GM23338 (cell line): Measurements from ENCODE around the gene ZBTB22. TPM values are rescaled to one million over a fixed set of nuclear protein-coding genes. Genes with fewer than 3 reads are reported as not detected.

Experiments used
- ATAC-seq: fragments of 200-7000 bp; cut with Tn5 transposase; 3 replicates; pipeline ENCODE4 v1.9.1; 2020
- DNase-seq: peaks from one replicate; pipeline ENCODE4 v3.0.0-alpha.2; 2015; ENCODE audit warnings: low spot score
- H2AFZ ChIP-seq: fragments of 200-600 bp; sonication (generic); 2 replicates; pipeline ENCODE4 v1.8.0; 2016; ENCODE audit warnings: antibody characterized with exemption, mild to moderate bottlenecking, moderate library complexity
- H3F3A ChIP-seq: fragments of 200-600 bp; sonication (generic); replicated peaks from 2 replicates; pipeline ENCODE4 v1.8.0; 2017; ENCODE audit warnings: antibody characterized with exemption, mixed run types, low read depth
- H3K27ac ChIP-seq: fragments of 200-600 bp; sonication (generic); 2 replicates; pipeline ENCODE4 v1.6.1; 2016; ENCODE audit warnings: low read depth
- H3K27me3 ChIP-seq: fragments of 200-600 bp; sonication (generic); 2 replicates; pipeline ENCODE4 v1.8.0; 2016; ENCODE audit warnings: mild to moderate bottlenecking, mixed run types, moderate library complexity; ENCODE audit not compliant: insufficient read depth
- H3K36me3 ChIP-seq: fragments of 200-600 bp; sonication (generic); 2 replicates; pipeline ENCODE4 v1.8.0; 2016; ENCODE audit warnings: mild to moderate bottlenecking; ENCODE audit not compliant: insufficient read depth
- H3K4me1 ChIP-seq: fragments of 200-600 bp; sonication (generic); 2 replicates; pipeline ENCODE4 v1.8.0; 2016; ENCODE audit warnings: mild to moderate bottlenecking, moderate library complexity; ENCODE audit not compliant: insufficient read depth
- H3K4me2 ChIP-seq: fragments of 200-600 bp; sonication (generic); 2 replicates; pipeline ENCODE4 v1.7.1; 2017; ENCODE audit warnings: mixed run types
- H3K4me3 ChIP-seq: fragments of 200-600 bp; sonication (generic); 2 replicates; pipeline ENCODE4 v1.6.1; 2016; ENCODE audit warnings: mixed run types
- H3K79me2 ChIP-seq: fragments of 200-600 bp; sonication (generic); replicated peaks from 2 replicates; pipeline ENCODE4 v1.8.0; 2017; ENCODE audit warnings: mild to moderate bottlenecking; ENCODE audit not compliant: insufficient read depth
- H3K9me2 ChIP-seq: fragments of 200-600 bp; sonication (generic); 2 replicates; pipeline ENCODE4 v1.8.0; 2017; ENCODE audit not compliant: insufficient read depth
- H4K20me1 ChIP-seq: fragments of 200-600 bp; sonication (generic); replicated peaks from 2 replicates; pipeline ENCODE4 v1.8.0; 2017; ENCODE audit warnings: mild to moderate bottlenecking; ENCODE audit not compliant: insufficient read depth
- H3K27ac Mint-ChIP-seq: 2 replicates; pipeline ENCODE4 v1.8.0; 2020; ENCODE audit warnings: inconsistent platforms, mild to moderate bottlenecking, moderate library complexity, mixed read lengths
- H3K27me3 Mint-ChIP-seq: 3 replicates; pipeline ENCODE4 v1.8.0; 2022; ENCODE audit warnings: low read depth, mild to moderate bottlenecking, moderate library complexity, mixed read lengths, inconsistent platforms; ENCODE audit not compliant: insufficient read depth, poor library complexity
- H3K36me3 Mint-ChIP-seq: 3 replicates; pipeline ENCODE4 v1.8.0; 2021; ENCODE audit warnings: low read depth, mild to moderate bottlenecking, inconsistent platforms, moderate library complexity, mixed read lengths
- H3K4me1 Mint-ChIP-seq: 3 replicates; pipeline ENCODE4 v1.8.0; 2020; ENCODE audit warnings: mild to moderate bottlenecking, inconsistent platforms, mixed read lengths
- H3K4me3 Mint-ChIP-seq: 3 replicates; pipeline ENCODE4 v1.8.0; 2021; ENCODE audit warnings: moderate library complexity, mild to moderate bottlenecking, inconsistent platforms, mixed read lengths
- H3K9me3 Mint-ChIP-seq: 3 replicates; pipeline ENCODE4 v1.8.0; 2020; ENCODE audit warnings: moderate library complexity, mild to moderate bottlenecking, inconsistent platforms, mixed read lengths
- CREB1 ChIP-seq: fragments of 250-450 bp; sonication (Bioruptor Pico); IDR thresholded peaks from 2 replicates; pipeline ENCODE4 v1.5.0; 2020; ENCODE audit warnings: low read depth, mild to moderate bottlenecking, moderate library complexity
- CTCF ChIP-seq, 2 experiments: fragments of 200-600 bp in 1 of 2; sonication (generic) in 1 of 2; conservative IDR thresholded peaks; 2 replicates each; pipeline versions ENCODE4 v1.5.1 to v1.6.1; 2016 to 2017; ENCODE audit warnings: antibody characterized with exemption in 2 of 2, low read depth in 2 of 2, mild to moderate bottlenecking in 2 of 2, moderate library complexity in 1 of 2
- ETS1 ChIP-seq: IDR thresholded peaks from 2 replicates; pipeline ENCODE4 v1.6.1; 2016; ENCODE audit warnings: antibody characterized with exemption
- EZH2 ChIP-seq: fragments of 200-600 bp; sonication (generic); IDR thresholded peaks from one replicate; pipeline ENCODE4 v1.8.0; 2017; ENCODE audit warnings: antibody characterized with exemption, mild to moderate bottlenecking, low read depth; ENCODE audit not compliant: unreplicated experiment
- EZH2phosphoT487 ChIP-seq: fragments of 200-600 bp; sonication (generic); IDR thresholded peaks from one replicate; pipeline ENCODE4 v1.8.1; 2018; ENCODE audit warnings: antibody characterized with exemption; ENCODE audit not compliant: unreplicated experiment
- JUNB ChIP-seq: IDR thresholded peaks from one replicate; pipeline ENCODE4 v1.6.1; 2016; ENCODE audit warnings: antibody characterized with exemption; ENCODE audit not compliant: unreplicated experiment
- NANOG ChIP-seq: IDR thresholded peaks from 2 replicates; pipeline ENCODE4 v1.6.1; 2016; ENCODE audit warnings: antibody characterized with exemption, borderline replicate concordance
- POLR2AphosphoS5 ChIP-seq: IDR thresholded peaks from 2 replicates; pipeline ENCODE4 v1.6.1; 2016; ENCODE audit warnings: antibody characterized with exemption, low read depth
- STAT1 ChIP-seq: IDR thresholded peaks from one replicate; pipeline ENCODE4 v1.6.1; 2016; ENCODE audit warnings: antibody characterized with exemption; ENCODE audit not compliant: unreplicated experiment
- ZNF331 ChIP-seq: fragments of 250-450 bp; sonication (Bioruptor Pico); IDR thresholded peaks from 2 replicates; pipeline ENCODE4 v1.5.0; 2020; ENCODE audit warnings: low read depth, mild to moderate bottlenecking, moderate library complexity
- polyA plus RNA-seq: library from polyadenylated mRNA; unstranded; fragments of >200 nt; fragmentation: Nextera tagmentation; extraction: Ambion mirVana; gene quantifications from 2 replicates; pipeline ENCODE4 v1.2.1, GENCODE V29; 2016
- total RNA-seq: library from RNA; depleted of rRNA; stranded (reverse); fragments of >200 nt; shearing (Covaris generic); gene quantifications from 2 replicates; pipeline ENCODE4 v1.2.3, GENCODE V29; 2014

ZBTB22 gene
- total and polyA plus RNA-seq, 2 experiments from 2014 or later = 3.9 to 7.7 TPM

GRCh38 chr6:33313105-33313708 is 4.3 kb downstream of the ZBTB22 start:
- Histone ChIP-seq H3K36me3 (no peaks in the 10 kb centered on the region), H2AFZ (peak overlapping the region; percentile 80), H3K4me3 (peak overlapping the region; percentile 91), H3K9me2 (no peaks in the 10 kb centered on the region), H3K27me3 (no peaks in the 10 kb centered on the region), H4K20me1 (no peaks in the 10 kb centered on the region; the same call in 1 of the 2 replicates), H3K4me1 (peaks cover 20% of the 10 kb centered on the region), H3K4me2 (peak overlapping the region; percentile 99), H3F3A (peaks cover 10% of the 10 kb centered on the region), H3K27ac (no peak overlapping the region), H3K79me2 (0 out of 2 replicates have a peak, but pooled peaks cover 6% of the 10 kb centered on the region)
- no peak overlapping the region; the same call in 1 of the 2 replicates for H3K27ac Mint-ChIP-seq
- H3K27me3 Mint-ChIP-seq = peaks cover 20% of the 10 kb centered on the region
- peak overlapping the region; percentile 92 for H3K4me3 Mint-ChIP-seq
- peaks cover 3% of the 10 kb centered on the region; the same call in 2 of the 3 replicates for H3K36me3 Mint-ChIP-seq
- ATAC-seq (peak; percentile 8), DNase-seq (peak; percentile 75)
- H3K4me1 Mint-ChIP-seq = peaks cover 35% of the 10 kb centered on the region
- H3K9me3 Mint-ChIP-seq = no peaks in the 10 kb centered on the region; the same call in 1 of the 3 replicates
- TF ChIP-seq ETS1 (no peak), EZH2phosphoT487 (no peak), EZH2 (no peak), STAT1 (no peak), JUNB (no peak), NANOG (no peak), CTCF (conservative IDR thresholded peaks at IDR 0.05; ENCODE audit: low read depth in 2 of 2) (no peak), CREB1 (CRISPR knock-in tag) (no peak), ZNF331 (no peak)

- H3K4me3 Mint-ChIP-seq = peak overlapping the region; percentile 92
- Histone ChIP-seq H3K79me2 (0 out of 2 replicates have a peak, but pooled peaks cover 6% of the 10 kb centered on the region), H3K9me2 (no peaks in the 10 kb centered on the region), H3K27ac (peak overlapping the region; percentile 15; the same call in 1 of the 2 replicates), H3F3A (peaks cover 10% of the 10 kb centered on the region), H3K4me2 (peak overlapping the region; percentile 99), H2AFZ (peak overlapping the region; percentile 80), H3K4me3 (peak overlapping the region; percentile 91), H3K27me3 (no peaks in the 10 kb centered on the region), H3K4me1 (peaks cover 20% of the 10 kb centered on the region), H4K20me1 (no peaks in the 10 kb centered on the region; the same call in 1 of the 2 replicates), H3K36me3 (no peaks in the 10 kb centered on the region)
- peak; percentile 28 for TF ChIP-seq POLR2AphosphoS5
- TF ChIP-seq CTCF (conservative IDR thresholded peaks at IDR 0.05; ENCODE audit: low read depth in 2 of 2) = 0 out of 4 replicates have a peak, but pooled peaks of 1 of the 2 experiments have one; percentile 14
- no peak for TF ChIP-seq STAT1
- no peak for TF ChIP-seq EZH2
- TF ChIP-seq NANOG = no peak
- H3K36me3 Mint-ChIP-seq = no peaks in the 10 kb centered on the region
- DNase-seq (peak; percentile 97), ATAC-seq (peak; percentile 56)
- peaks cover 20% of the 10 kb centered on the region for H3K27me3 Mint-ChIP-seq
- peaks cover 35% of the 10 kb centered on the region for H3K4me1 Mint-ChIP-seq
- H3K27ac Mint-ChIP-seq = no peak overlapping the region; the same call in 1 of the 2 replicates
- H3K9me3 Mint-ChIP-seq = no peaks in the 10 kb centered on the region; the same call in 2 of the 3 replicates
Observed at GRCh38 chr6:33312361-33313104, 5.0 kb downstream of the ZBTB22 start.
